Endothelial cell of umbilical vein (primary cell): ENCODE measurements around the gene RAB17. TPM values are rescaled to one million over a fixed set of nuclear protein-coding genes. Genes with fewer than 3 reads are reported as not detected.

Experiments used
- BruUV-seq: library from RNA; stranded (reverse); fragments of 400-500 nt; replicated peaks from 2 replicates; lab custom pipeline; 2021; lab: Mats Ljungman, UMichigan
- CTCF ChIA-PET: fragments of 300-600, 350-600 bp; sonication (Branson Sonifier 250); formaldehyde crosslinking; loops from one replicate; lab custom pipeline; 2021; ENCODE audit warnings: antibody characterized with exemption, inconsistent platforms; lab: Charles Lee
- POLR2A ChIA-PET: fragments of 300-600, 350-600 bp; sonication (Branson Sonifier 250); formaldehyde crosslinking; loops from one replicate; lab custom pipeline; 2021; ENCODE audit warnings: antibody characterized with exemption, inconsistent platforms; lab: Charles Lee
- DNase-seq: peaks from one replicate; pipeline ENCODE4 v3.0.0-alpha.2; 2011; ENCODE audit warnings: low read depth, low spot score
- FAIRE-seq: peaks from 2 replicates; lab custom pipeline; 2011; peaks lifted over from hg19 to GRCh38; lab: Jason Lieb, UNC
- H2AFZ ChIP-seq: 2 replicates; pipeline ENCODE4 v1.6.0; 2012; ENCODE audit warnings: low read depth, low read length, control low read depth, inconsistent platforms
- H3K27ac ChIP-seq: 2 replicates; pipeline ENCODE4 v1.5.1; 2011; ENCODE audit warnings: low read depth, mild to moderate bottlenecking, control low read depth, low read length, moderate library complexity; ENCODE audit not compliant: insufficient read depth
- H3K27me3 ChIP-seq, 2 experiments: 2 replicates each; pipeline versions ENCODE4 v1.6.0 to v1.6.1; 2011; ENCODE audit warnings: low read length in 2 of 2, mixed read lengths in 1 of 2; ENCODE audit not compliant: control insufficient read depth in 2 of 2, insufficient read depth in 2 of 2
- H3K36me3 ChIP-seq, 2 experiments: 2 replicates in 1 of 2; 3 replicates in 1 of 2; pipeline ENCODE4 v1.5.1; 2011; ENCODE audit warnings: low read length in 2 of 2, mild to moderate bottlenecking in 1 of 2, moderate library complexity in 1 of 2; ENCODE audit not compliant: control insufficient read depth in 2 of 2, insufficient read depth in 2 of 2; ENCODE audit errors: extremely low read depth in 1 of 2
- H3K4me1 ChIP-seq: 3 replicates; pipeline ENCODE4 v1.5.1; 2011; ENCODE audit warnings: mild to moderate bottlenecking, low read length; ENCODE audit not compliant: control insufficient read depth, insufficient read depth; ENCODE audit errors: extremely low read depth
- H3K4me2 ChIP-seq: 2 replicates; pipeline ENCODE4 v1.6.1; 2011; ENCODE audit warnings: low read length, control low read depth, mixed read lengths; ENCODE audit not compliant: insufficient read depth
- H3K4me3 ChIP-seq, 3 experiments: fragments of 200-600 bp in 1 of 3; sonication (generic), shearing (Covaris generic) in 1 of 3; replicated peaks in 1 of 3; 2 replicates each; pipeline ENCODE4 v1.5.1; 2011 to 2016; ENCODE audit warnings: control low read depth in 3 of 3, low read length in 3 of 3, mild to moderate bottlenecking in 2 of 3, inconsistent platforms in 1 of 3, low read depth in 1 of 3, moderate library complexity in 1 of 3; ENCODE audit not compliant: insufficient read depth in 1 of 3
- H3K79me2 ChIP-seq: 2 replicates; pipeline ENCODE4 v1.6.0; 2012; ENCODE audit warnings: low read length, inconsistent platforms; ENCODE audit not compliant: control insufficient read depth, insufficient read depth
- H3K9ac ChIP-seq: replicated peaks from 2 replicates; pipeline ENCODE3; 2011; ENCODE audit warnings: low read length, control low read depth; ENCODE audit not compliant: insufficient read depth; ENCODE audit errors: extremely low read depth
- H3K9me1 ChIP-seq: replicated peaks from 3 replicates; pipeline ENCODE4 v1.6.0; 2011; ENCODE audit warnings: mild to moderate bottlenecking, low read length; ENCODE audit not compliant: control insufficient read depth, insufficient read depth; ENCODE audit errors: extremely low read depth
- H3K9me3 ChIP-seq: replicated peaks from 2 replicates; pipeline ENCODE4 v1.5.1; 2012; ENCODE audit warnings: low read length, inconsistent platforms; ENCODE audit not compliant: control insufficient read depth, insufficient read depth
- H4K20me1 ChIP-seq: replicated peaks from 2 replicates; pipeline ENCODE3; 2011; ENCODE audit warnings: mild to moderate bottlenecking, low read length; ENCODE audit not compliant: control insufficient read depth, insufficient read depth; ENCODE audit errors: extremely low read depth
- FOS ChIP-seq: IDR thresholded peaks from 2 replicates; pipeline ENCODE4 v1.6.1; 2011; ENCODE audit warnings: mild to moderate bottlenecking, low read length, moderate library complexity, borderline replicate concordance; ENCODE audit not compliant: insufficient read depth
- GATA2 ChIP-seq: IDR thresholded peaks from 2 replicates; pipeline ENCODE4 v1.7.0; 2011; ENCODE audit warnings: low read depth, mild to moderate bottlenecking, moderate library complexity, mixed read lengths, low read length; ENCODE audit not compliant: insufficient read length, insufficient read depth
- JUN ChIP-seq: IDR thresholded peaks from 2 replicates; pipeline ENCODE4 v1.6.1; 2011; ENCODE audit warnings: borderline replicate concordance, low read depth; ENCODE audit not compliant: insufficient read length, insufficient read depth
- POLR2A ChIP-seq: IDR thresholded peaks from 2 replicates; pipeline ENCODE4 v1.6.1; 2012; ENCODE audit warnings: low read depth, mild to moderate bottlenecking, control low read depth, low read length
- POLR2AphosphoS5 ChIP-seq: IDR thresholded peaks from 2 replicates; pipeline ENCODE4 v1.6.1; 2012; ENCODE audit warnings: low read depth, mild to moderate bottlenecking, control low read depth, low read length, moderate library complexity; ENCODE audit not compliant: insufficient read depth
- dilution Hi-C: fragments of 300-500 bp; cut with MboI; formaldehyde crosslinking; loops from one replicate; pipeline ENCODE4 v1.15.0; 2019; ENCODE audit warnings: low sequenced_read_pairs; ENCODE audit not compliant: extremely low pct_ligation_motif_present
- intact Hi-C: fragments of 100-400 bp; cut with micrococcal nuclease; formaldehyde crosslinking; loops from one replicate; pipeline ENCODE4 v1.10.0; 2022
- polyA plus RNA-seq, 4 experiments: library from polyadenylated mRNA; depleted of rRNA in 3 of 4; stranded (reverse) in 3 of 4; unstranded in 1 of 4; fragments of >200 nt; gene quantifications; 2 replicates each; pipeline versions ENCODE4 v1.2.1 to v1.2.3, GENCODE V29; 2011 to 2012; ENCODE audit warnings: missing spikeins in 1 of 4
- total RNA-seq: library from RNA; stranded (reverse); gene quantifications from 2 replicates; pipeline ENCODE4 v1.2.3, GENCODE V29; 2021

RAB17 gene
- total and polyA plus RNA-seq, 2 donors (not counting 3 experiments of a cell fraction or from before 2014, with no cell fraction given) = 0.41 to 0.77 TPM

DNA sequence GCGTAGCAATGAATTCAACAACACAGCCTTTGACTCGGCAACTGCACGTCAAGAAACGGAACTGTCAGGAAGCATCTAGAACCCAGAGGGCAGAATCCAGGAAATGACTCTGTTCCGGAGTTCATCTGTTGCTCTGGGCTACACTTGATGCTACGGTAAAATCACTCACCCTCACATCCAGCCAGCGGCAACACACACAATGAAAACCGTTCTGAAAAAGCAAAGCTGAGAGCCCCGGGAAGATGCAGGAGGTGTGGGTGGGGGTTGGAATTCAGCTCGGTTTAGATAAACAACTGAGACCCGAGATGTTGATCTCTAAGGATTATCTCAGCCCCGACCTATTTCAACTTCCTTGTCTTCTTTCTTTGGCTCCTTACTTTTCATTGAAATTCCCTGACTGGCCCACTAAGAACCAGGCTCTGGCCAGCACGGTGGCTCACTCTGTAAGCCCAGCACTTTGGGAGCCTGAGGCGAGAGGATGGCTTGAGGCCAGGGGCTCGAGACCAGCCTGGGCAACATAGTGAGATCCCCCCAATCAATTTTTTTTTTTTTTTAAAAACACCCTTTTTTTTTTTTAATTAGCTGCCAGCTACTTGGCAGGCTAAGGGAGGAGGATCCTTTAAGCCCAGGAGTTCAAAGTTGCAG is 13.3 kb upstream of the RAB17 start:
- ChIA-PET POLR2A (interaction anchor here (0.6 to 1.3 kb wide), 3 partner anchors 13 to 87 kb away, joined by 3 to 4 read pairs (median 3); no protein-coding TSS in a partner anchor), CTCF (interaction anchor here (0.6 to 6.7 kb wide), 18 partner anchors 10 to 660 kb away, joined by 3 to 61 read pairs (median 4); partner anchors contain the start of gene RAB17)
- Histone ChIP-seq H3K4me2 (peak overlapping the region; percentile 42), H3K27me3 (no peaks in the 10 kb centered on the region), H3K9me3 (no peaks in the 10 kb centered on the region), H3K4me1 (peaks cover 29% of the 10 kb centered on the region), H3K79me2 (no peaks in the 10 kb centered on the region), H3K9me1 (no peaks in the 10 kb centered on the region), H2AFZ (no peak overlapping the region), H3K27ac (peak overlapping the region; percentile 91), H4K20me1 (no peaks in the 10 kb centered on the region), H3K36me3 (no peaks in the 10 kb centered on the region), H3K4me3 (no peak overlapping the region), H3K9ac (peak overlapping the region; percentile 70)
- dilution Hi-C loops (no loop called here), intact Hi-C loops (loop anchor here (1.0 to 2.0 kb wide), 6 partner anchors 12 to 89 kb away; no protein-coding TSS in a partner anchor)
- BruUV-seq = TSS peak; percentile 99
- peak; percentile 100 for FAIRE-seq
- TF ChIP-seq POLR2A = no peak
- peak; percentile 85 for TF ChIP-seq FOS
- TF ChIP-seq POLR2AphosphoS5 = peak; percentile 89
- TF ChIP-seq GATA2 = peak; percentile 87
- peak; percentile 92 for TF ChIP-seq JUN
- DNase-seq = peak; percentile 96
